M059J (cell line): Measurements from ENCODE around the gene SLC4A11. TPM values are rescaled to one million over a fixed set of nuclear protein-coding genes. Genes with fewer than 3 reads are reported as not detected.
A peak's percentile ranks its signal among the peaks of the same experiment; 100 is the strongest.
"Not testable (repeated sequence)": the region's sequence is repeated elsewhere in the genome, so short reads cannot be mapped to it uniquely, and the experiment has no call there.

Experiments used
- DNase-seq: peaks from one replicate; pipeline ENCODE4 v3.0.0-alpha.2; 2012; ENCODE audit warnings: low read depth
- total RNA-seq: library from RNA; depleted of rRNA; stranded (reverse); fragments of >200 nt; shearing (Covaris generic); gene quantifications from 2 replicates; pipeline ENCODE4 v1.2.3, GENCODE V29; 2014

The SLC4A11 gene
- total RNA-seq, 1 experiment from 2014 or later, result 1.2 TPM

- peak; percentile 55 for DNase-seq
These were observed 35.5 kb downstream of the SLC4A11 start for GRCh38 chr20:3203315-3204123.

DNA sequence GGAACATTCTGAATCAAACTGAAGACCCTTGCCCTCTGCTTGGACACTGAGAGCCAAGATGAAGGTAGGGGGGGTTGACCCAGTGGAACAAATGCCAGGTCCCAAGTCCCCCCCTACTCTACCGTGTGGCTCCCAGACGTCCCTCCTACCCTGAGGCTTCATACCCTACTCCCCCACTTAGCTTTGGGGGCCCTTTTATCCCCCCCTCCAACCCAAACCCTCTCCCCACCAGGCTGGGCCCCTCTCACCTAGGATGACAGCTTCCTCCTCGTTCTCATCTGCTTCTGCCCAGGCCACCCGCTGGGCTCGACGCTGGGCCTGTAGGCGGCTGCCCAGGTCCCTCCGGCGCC, 36.0 kb downstream of the SLC4A11 start:
- no peak for DNase-seq

DNA sequence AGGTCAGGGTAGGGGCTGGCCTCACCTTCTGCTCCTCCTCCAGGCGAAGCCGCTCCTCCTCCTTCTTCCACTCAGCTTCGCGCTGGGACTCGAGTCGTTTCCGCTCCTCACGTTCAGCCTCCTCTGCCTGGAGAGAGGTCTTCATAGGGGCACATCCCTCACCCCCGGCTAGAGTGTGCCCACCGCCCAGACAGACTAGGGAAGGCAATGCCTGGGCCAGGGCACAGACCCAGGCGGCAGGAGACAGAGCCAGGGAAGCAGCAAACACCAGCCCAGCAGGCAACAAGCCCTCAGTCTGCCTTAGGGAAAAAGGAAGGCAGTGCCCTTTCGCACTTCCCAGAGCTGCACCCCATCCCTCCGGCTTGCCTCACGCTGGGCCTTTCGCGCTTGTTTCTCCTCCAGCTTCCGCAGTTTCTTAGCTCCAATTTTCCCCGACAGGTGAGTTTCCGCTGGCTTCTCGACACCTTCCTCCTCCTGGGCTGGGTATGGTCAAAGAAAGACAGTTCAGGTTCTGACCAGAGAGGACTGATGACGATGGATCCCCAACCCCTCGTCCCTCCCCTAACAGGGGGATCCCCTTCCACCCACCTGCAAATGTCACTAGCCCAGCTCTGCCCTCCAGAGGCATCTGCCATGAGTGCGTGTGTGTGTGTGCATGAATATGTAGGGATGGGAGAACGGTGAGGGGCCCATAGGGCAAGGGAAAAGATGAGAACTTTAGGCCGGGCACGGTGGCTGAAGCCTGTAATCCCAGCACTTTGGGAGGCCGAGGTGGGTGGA, 38.8 kb downstream of the SLC4A11 start:
- no peak for DNase-seq

DNA sequence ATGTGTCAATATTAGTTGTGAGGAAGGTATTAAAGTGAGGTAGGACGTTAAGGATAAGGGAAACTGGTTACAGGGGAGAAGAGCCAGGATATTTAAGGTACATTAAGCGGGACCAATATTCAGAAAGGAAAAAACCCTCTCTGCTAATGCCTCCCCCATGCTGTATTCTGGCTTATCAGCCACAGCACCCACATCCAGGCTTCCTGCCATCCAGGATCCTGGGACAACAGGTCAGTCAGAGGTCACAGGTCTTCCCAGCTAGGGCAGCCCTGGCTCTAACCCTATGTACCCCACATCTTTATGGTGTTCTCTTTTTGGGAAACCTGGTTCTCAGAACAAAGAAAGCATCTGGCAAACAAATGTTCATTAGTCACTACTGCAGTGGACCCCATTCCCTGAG, 39.8 kb downstream of the SLC4A11 start:
- DNase-seq, result no peak

DNA sequence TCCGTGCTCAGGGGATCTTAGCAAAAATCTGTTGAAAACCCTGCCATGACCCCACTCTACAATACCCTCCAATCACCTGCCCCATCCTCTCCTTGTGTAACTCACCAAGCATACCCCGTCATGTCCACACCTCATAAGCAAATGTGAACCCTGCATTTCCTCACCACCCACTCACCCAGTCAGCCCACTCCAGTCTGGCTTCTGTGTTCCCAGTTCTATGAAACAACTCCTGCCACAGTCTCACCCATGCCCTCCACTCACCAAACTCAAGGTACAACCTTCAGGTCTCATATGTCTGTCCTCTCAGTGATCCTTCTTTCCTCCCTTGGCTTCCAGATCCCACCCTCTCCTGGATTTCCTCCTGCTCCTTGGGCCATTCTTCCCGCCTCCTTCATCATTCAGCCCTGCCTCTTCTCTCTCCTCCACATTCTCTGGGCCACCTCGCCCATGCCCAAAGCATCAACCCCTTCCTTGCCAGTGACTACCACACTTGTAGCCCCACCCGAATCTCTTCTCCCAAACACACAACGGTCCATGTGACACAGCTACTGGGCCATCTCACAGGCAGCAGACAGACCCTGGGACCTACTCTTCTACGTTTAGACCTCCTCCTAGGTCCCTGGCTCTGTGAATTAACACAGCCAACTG, 43.3 kb downstream of the SLC4A11 start:
- no peak for DNase-seq

GRCh38 chr20:3194617-3195280, 44.2 kb downstream of the SLC4A11 start:
- no peak for DNase-seq

DNA sequence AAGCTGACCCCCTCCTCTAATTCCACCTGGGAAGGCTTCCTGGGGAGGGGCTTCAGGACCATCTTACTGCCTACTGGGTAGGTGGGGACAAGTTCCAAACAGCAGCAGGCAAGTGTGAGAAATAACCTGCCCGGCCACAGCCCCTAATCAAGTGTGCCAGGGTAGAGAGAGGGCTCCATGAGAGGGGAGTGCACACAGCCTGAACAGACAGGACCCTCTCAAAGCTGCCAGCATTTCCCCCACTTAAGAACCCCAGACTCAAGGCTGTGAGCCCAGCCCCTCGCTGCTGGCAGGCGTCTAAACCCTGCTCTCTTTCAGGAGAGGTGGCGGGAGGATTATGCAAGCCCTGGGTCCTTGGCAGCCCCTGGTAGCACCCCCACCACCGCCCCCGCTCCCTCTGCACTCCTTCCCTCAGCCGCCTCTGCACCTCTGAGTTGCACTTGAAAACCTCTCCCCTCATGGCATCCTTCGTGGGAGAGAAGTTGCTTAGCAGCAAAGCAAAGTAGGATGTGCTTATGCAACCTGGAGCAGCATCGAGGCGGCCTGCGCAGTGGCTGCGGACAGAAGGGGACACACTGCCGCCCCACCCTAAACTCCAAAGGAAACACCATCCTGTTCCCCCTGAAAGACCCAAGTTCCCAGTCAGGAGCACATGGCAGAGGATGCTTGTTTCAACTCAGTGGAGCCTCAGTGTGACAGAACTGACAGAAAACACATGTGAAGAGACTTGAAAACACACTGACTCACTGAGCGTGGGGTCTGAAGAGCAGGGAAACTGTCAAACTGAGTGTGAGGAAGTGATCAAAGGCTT, 45.0 kb downstream of the SLC4A11 start:
- DNase-seq, result no peak

GRCh38 chr20:3192226-3193015, 46.6 kb downstream of the SLC4A11 start:
- DNase-seq, result no peak

GRCh38 chr20:3190681-3191111, 48.3 kb downstream of the SLC4A11 start:
- no peak for DNase-seq

DNA sequence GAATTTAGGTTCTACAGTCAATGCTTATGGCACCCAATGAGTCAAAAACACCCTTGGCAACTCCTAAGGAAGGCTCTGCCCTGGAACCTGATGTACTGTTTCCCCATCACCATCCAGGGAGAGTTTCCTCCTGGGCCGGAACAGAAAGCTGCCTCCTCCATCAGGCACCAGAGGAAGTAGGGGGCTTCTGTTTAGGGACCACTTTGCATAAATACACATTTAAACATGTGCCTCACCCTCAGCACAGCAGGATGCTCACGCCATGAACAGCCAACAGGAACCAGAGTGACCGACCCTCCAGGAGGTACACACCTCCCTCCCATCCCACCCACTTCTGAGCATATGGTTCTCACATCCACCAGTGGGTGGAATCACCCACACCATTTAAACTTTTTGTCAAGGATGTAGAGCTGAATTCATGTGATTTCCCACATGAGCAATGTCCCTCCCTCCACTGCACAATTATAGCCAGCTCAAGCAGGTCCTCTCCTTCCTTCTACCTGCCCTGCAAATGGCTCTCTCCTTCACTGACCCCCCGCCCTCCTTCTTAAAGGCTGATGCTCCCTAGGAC, 49.3 kb downstream of the SLC4A11 start:
- no peak for DNase-seq

DNA sequence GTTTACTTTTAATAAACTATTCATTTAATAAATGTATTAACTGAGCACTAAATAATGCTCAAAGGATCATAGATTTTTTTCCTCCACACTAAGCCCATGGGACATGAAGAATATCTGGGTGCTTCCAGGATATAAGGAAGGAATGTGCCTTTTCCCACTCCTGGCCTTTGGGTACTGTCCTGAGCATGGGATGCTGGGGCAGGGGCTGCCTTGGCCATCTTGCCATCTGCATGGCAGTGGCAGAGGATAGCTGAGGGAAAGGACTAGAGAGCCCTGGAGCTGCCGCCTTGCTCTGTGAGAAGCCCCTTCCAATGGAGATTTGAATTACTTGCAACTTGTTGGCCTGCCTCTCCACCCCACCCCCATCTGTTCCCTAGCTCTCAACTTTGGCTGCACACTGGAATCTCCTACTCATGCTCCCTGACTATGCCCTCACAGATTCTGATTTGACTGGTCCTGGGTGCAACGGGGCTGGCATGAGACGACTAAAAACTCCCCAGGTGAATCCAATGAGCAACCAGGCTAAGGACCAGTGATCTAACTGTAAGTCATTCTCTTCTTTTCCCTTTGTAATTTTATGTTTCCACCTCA, 50.1 kb downstream of the SLC4A11 start:
- DNase-seq, result no peak

GRCh38 chr20:3187861-3188260, 51.1 kb downstream of the SLC4A11 start:
- DNase-seq, result not testable (repeated sequence)

DNA sequence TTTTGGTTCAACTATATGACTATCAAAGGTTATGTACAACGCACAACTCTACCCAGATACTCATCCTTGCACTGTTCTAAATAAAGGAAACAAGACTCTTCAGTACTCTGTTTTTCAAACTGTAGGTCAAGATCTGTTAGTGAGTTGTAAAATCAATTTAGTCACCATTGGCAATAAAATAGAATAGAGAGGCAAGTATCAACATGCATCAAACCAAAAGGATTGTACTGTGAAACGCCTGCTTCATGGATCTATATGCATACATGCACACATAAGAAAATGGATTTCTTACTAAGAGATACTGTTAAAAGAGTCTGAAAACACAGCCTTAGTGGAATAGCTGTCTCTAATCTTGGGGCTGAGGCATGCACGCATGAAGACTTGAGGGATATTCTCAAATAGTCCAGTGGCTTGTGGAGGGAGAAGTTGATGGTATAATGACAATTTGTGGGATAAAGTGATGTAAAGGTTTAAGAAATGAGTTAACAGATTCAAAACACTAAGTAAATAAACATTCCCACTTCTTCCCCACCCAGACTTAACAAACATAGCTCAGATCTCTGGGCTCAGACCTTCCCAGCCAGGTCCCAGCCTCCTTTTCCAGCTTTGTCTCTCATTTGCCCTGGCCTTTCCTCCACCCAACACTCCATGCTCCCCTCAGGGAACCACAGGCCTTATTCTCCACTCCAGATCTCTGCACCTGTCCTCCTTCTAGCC, 54.9 kb downstream of the SLC4A11 start:
- no peak for DNase-seq

GRCh38 chr20:3182429-3182828, 56.6 kb downstream of the SLC4A11 start:
- DNase-seq, result not testable (repeated sequence)

- DNase-seq, result no peak
These were observed 57.7 kb downstream of the SLC4A11 start for GRCh38 chr20:3181270-3181669.

DNA sequence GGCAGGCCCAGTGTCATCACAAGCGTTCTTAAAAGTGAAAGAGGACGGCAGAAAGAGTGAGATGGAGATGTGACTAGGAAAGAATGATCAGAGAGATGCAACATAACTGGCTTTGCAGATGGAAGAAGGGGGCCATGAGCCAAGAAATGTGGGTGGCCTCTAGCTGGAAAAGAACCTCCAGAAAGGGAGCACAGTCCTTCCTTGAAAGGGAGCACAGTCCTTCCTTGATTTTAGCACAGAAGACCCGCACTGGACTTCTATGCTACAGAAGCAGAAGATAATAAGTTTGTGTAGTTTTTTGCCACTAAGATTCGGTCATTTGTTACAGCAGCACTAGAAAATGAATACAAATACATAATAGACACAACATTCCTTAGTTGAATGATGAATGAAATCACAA, 58.7 kb downstream of the SLC4A11 start:
- no peak for DNase-seq

DNA sequence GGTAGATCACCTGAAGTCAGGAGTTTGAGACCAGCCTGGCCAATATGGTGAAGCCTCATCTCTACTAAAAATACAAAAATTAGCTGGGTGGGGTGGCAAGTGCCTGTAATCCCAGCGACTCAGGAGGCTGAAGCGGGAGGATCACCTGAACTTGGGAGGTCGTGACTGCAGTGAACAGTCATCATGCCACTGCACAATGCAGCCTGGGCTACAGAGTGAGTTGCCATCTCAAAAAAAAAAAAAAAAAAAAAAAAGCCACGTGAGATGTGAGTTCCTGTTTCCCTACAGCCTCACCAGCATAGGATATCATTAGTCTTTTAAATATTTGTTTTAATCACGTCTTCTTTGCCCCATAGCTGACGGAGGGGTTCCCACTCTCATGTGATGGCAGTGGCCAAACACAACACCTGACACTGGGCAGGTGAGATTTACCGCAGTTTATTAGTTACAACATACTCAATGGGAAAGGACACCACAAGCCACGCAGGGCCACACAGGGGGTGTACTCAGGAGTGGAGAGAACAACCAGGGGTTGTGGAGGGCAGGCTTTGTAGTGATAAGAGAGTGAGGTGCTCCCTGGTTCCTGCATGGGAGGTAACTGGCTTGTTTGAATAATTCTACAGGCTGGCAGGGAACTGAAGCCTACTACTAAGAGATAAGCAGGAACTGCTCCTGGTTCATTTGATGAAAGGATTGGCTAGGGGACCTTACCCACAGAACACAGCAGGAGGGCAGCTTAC, 61.1 kb downstream of the SLC4A11 start:
- DNase-seq, result no peak
